GM21717 (cell line): ENCODE data around the gene ARHGAP20.

ENCODE experiments used
- ATAC-seq: cut with Tn5 transposase; IDR thresholded peaks from one replicate; pipeline ENCODE4 v1.9.1; 2021; ENCODE audit warnings: mild to moderate bottlenecking, moderate library complexity; ENCODE audit not compliant: unreplicated experiment

ARHGAP20 gene

GRCh38 chr11:110613197-110613918, 98.9 kb downstream of the ARHGAP20 start:
- no peak for ATAC-seq

GRCh38 chr11:110606415-110606814, 105.8 kb downstream of the ARHGAP20 start:
- ATAC-seq, result no peak

- no peak for ATAC-seq
Observed at GRCh38 chr11:110601936-110602335, 110.3 kb downstream of the ARHGAP20 start.

GRCh38 chr11:110600322-110600721, 111.9 kb downstream of the ARHGAP20 start:
- ATAC-seq, result no peak

- ATAC-seq, result no peak
Observed at GRCh38 chr11:110599207-110599606, 113.0 kb downstream of the ARHGAP20 start.

- no peak for ATAC-seq
Observed at GRCh38 chr11:110598725-110599124, 113.5 kb downstream of the ARHGAP20 start.

GRCh38 chr11:110587972-110588371, 124.3 kb downstream of the ARHGAP20 start:
- no peak for ATAC-seq

- ATAC-seq, result no peak
Observed at GRCh38 chr11:110587129-110587528, 125.1 kb downstream of the ARHGAP20 start.

GRCh38 chr11:110584150-110584549, 128.1 kb downstream of the ARHGAP20 start:
- ATAC-seq, result no peak

- no peak for ATAC-seq
Observed at GRCh38 chr11:110582728-110583432, 129.4 kb downstream of the ARHGAP20 start.

GRCh38 chr11:110580571-110580970, 131.7 kb downstream of the ARHGAP20 start:
- ATAC-seq, result no peak

- no peak for ATAC-seq
Observed at GRCh38 chr11:110573411-110573810, 138.8 kb downstream of the ARHGAP20 start.

- no peak for ATAC-seq
Observed at GRCh38 chr11:110571081-110571720, 141.0 kb downstream of the ARHGAP20 start.

GRCh38 chr11:110566577-110566976, 145.7 kb downstream of the ARHGAP20 start:
- no peak for ATAC-seq

GRCh38 chr11:110565357-110566336, 146.6 kb downstream of the ARHGAP20 start:
- ATAC-seq, result no peak

GRCh38 chr11:110564676-110565356, 147.4 kb downstream of the ARHGAP20 start:
- no peak for ATAC-seq

GRCh38 chr11:110544779-110545178, 167.5 kb downstream of the ARHGAP20 start:
- ATAC-seq, result no peak

GRCh38 chr11:110538154-110538553, 174.1 kb downstream of the ARHGAP20 start:
- no peak for ATAC-seq

GRCh38 chr11:110530900-110531741, 181.1 kb downstream of the ARHGAP20 start:
- no peak for ATAC-seq
